ENCODE data around the gene ALDH1B1. TPM values are rescaled to one million over a fixed set of nuclear protein-coding genes. Genes with fewer than 3 reads are reported as not detected.

Gene ALDH1B1
- total and polyA plus RNA-seq, 8 donors, result 0.58 to 68.7 (median 18.6) TPM

GRCh38 chr9:38390851-38391250, 1.7 kb upstream of the ALDH1B1 start:
- intact Hi-C loops (cut with DNase I; ENCODE audit: low total_unique reads), result loop anchor here (10.0 kb wide), 1 partner anchor 476 kb away; no protein-coding TSS in a partner anchor

GRCh38 chr9:38391278-38392118, 1.0 kb upstream of the ALDH1B1 start:
- Histone ChIP-seq H3K4me3 (peak overlapping the region; percentile 64 to 89 (median 80)), H3K27ac (peak overlapping the region in 4 of 5 donors; percentile 69 to 94 (median 88)), H3K9me3 (no peaks in the 10 kb centered on the region), H3K4me1 (peaks cover 11 to 61% (median 23%) of the 10 kb centered on the region in 4 donors), H3K36me3 (peaks cover 6 to 15% (median 9%) of the 10 kb centered on the region in 4 donors), H3K27me3 (no peaks in the 10 kb centered on the region)
- 81 to 88% (median 86%) methylated on average over 18 of the region's 18 CpGs for WGBS, 5 donors
- DNase-seq, result no peak
- TF ChIP-seq, protein P1, sequence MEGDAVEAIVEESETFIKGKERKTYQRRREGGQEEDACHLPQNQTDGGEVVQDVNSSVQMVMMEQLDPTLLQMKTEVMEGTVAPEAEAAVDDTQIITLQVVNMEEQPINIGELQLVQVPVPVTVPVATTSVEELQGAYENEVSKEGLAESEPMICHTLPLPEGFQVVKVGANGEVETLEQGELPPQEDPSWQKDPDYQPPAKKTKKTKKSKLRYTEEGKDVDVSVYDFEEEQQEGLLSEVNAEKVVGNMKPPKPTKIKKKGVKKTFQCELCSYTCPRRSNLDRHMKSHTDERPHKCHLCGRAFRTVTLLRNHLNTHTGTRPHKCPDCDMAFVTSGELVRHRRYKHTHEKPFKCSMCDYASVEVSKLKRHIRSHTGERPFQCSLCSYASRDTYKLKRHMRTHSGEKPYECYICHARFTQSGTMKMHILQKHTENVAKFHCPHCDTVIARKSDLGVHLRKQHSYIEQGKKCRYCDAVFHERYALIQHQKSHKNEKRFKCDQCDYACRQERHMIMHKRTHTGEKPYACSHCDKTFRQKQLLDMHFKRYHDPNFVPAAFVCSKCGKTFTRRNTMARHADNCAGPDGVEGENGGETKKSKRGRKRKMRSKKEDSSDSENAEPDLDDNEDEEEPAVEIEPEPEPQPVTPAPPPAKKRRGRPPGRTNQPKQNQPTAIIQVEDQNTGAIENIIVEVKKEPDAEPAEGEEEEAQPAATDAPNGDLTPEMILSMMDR (IDR thresholded peaks at IDR 0.05), result no peak
- no peak for TF ChIP-seq POLR2AphosphoS5 (IDR thresholded peaks at IDR 0.05)
- no peak for TF ChIP-seq POLR2A (IDR thresholded peaks at IDR 0.05)
- TF ChIP-seq EP300 (IDR thresholded peaks at IDR 0.05), result no peak
- intact Hi-C loops (cut with DNase I; ENCODE audit: low total_unique reads), result loop anchor here (10.0 kb wide), 1 partner anchor 477 kb away; no protein-coding TSS in a partner anchor

More at GRCh38 chr9:38390851-38391250, 1.7 kb upstream of the ALDH1B1 start:
- Histone ChIP-seq H3K27ac (peak overlapping the region in 4 of 5 donors; percentile 69 to 94 (median 88)), H3K27me3 (no peaks in the 10 kb centered on the region), H3K4me1 (peaks cover 11 to 61% (median 23%) of the 10 kb centered on the region in 4 donors), H3K36me3 (peaks cover 0 to 9% (median 3%) of the 10 kb centered on the region in 4 donors), H3K4me3 (no peak overlapping the region), H3K9me3 (no peaks in the 10 kb centered on the region)
- WGBS, 5 donors, result 30 to 41% (median 34%) methylated on average over 5 of the region's 5 CpGs
- peak in 1 of 2 donors; percentile 36 for DNase-seq
- TF ChIP-seq EP300 (IDR thresholded peaks at IDR 0.05) (no peak), POLR2AphosphoS5 (IDR thresholded peaks at IDR 0.05) (no peak), POLR2A (IDR thresholded peaks at IDR 0.05) (no peak)
- TF ChIP-seq, protein P1 (IDR thresholded peaks at IDR 0.05), result no peak

DNA sequence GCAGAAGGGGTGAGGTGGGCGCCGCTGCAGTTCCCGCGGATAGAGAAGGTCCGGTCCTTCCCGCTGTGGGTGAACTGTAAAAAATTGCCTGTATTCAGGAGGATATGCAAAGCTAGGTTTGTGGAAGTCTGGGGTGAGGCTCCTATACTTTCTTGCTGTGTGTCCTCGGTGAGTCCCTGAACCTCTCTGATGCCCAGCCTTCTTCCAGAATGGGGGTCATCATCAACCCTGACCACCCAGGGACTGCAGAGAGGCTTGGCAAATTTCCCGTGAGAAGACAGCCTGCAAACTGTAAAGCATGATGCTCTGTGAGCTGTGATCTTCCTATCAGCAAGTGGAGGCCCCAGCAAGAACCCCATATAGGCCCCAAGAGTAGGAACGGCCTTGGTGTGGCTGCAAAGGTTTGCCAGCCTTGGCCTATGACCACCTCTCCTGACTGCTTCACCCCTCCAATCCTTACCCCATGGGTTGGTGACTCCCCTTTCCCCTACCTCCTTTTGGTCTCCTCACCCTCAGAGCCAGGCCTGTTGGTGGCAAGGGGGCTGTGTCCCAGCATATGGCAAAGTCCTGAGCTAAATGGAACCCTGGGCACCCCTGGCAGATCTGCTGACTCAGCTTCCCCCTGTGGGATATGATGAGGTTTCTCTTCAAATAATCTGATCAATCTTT, 760 bp downstream of the ALDH1B1 start:
- peak in 1 of 2 donors; percentile 28 for DNase-seq
- WGBS, 5 donors, result 0 to 7% (median 5%) methylated on average over 2 to 9 of the region's 9 CpGs
- Histone ChIP-seq H3K27me3 (no peaks in the 10 kb centered on the region), H3K36me3 (peaks cover 13 to 33% (median 24%) of the 10 kb centered on the region in 4 donors), H3K4me3 (peak overlapping the region; percentile 64 to 89 (median 80)), H3K27ac (peak overlapping the region; percentile 30 to 94 (median 87)), H3K9me3 (no peaks in the 10 kb centered on the region), H3K4me1 (peaks cover 11 to 58% (median 23%) of the 10 kb centered on the region in 4 donors)
- intact Hi-C loops (cut with DNase I; ENCODE audit: low total_unique reads), result loop anchor here (10.0 kb wide), 1 partner anchor 478 kb away; no protein-coding TSS in a partner anchor
- no peak for TF ChIP-seq POLR2A (IDR thresholded peaks at IDR 0.05)
- no peak for TF ChIP-seq POLR2AphosphoS5 (IDR thresholded peaks at IDR 0.05)
- TF ChIP-seq, protein P1 (IDR thresholded peaks at IDR 0.05), result no peak
- TF ChIP-seq EP300 (IDR thresholded peaks at IDR 0.05), result no peak

GRCh38 chr9:38394416-38394815, 1.9 kb downstream of the ALDH1B1 start:
- Histone ChIP-seq H3K4me1 (peaks cover 7 to 49% (median 23%) of the 10 kb centered on the region in 4 donors), H3K4me3 (peak overlapping the region in 2 of 4 donors; percentile 64 to 74), H3K27me3 (no peaks in the 10 kb centered on the region), H3K36me3 (peaks cover 13 to 42% (median 27%) of the 10 kb centered on the region in 4 donors), H3K9me3 (no peaks in the 10 kb centered on the region), H3K27ac (peak overlapping the region in 2 of 5 donors; percentile 87 to 94)
- TF ChIP-seq, protein P1 (IDR thresholded peaks at IDR 0.05), result no peak
- TF ChIP-seq POLR2AphosphoS5 (IDR thresholded peaks at IDR 0.05) (no peak), EP300 (IDR thresholded peaks at IDR 0.05) (no peak), POLR2A (IDR thresholded peaks at IDR 0.05) (no peak)
- no peak for DNase-seq
- intact Hi-C loops (cut with DNase I; ENCODE audit: low total_unique reads), result loop anchor here (10.0 kb wide), 1 partner anchor 480 kb away; no protein-coding TSS in a partner anchor
- 72 to 89% (median 86%) methylated on average over 8 to 9 of the region's 9 CpGs for WGBS, 5 donors

Measured in stomach (tissue), 9 donors.